HepG2 (cell line): ENCODE measurements around the gene PSMD3. TPM values are rescaled to one million over a fixed set of nuclear protein-coding genes. Genes with fewer than 3 reads are reported as not detected.

Source experiments
- ATF7-NPFF ChIP-seq: sonication (generic); formaldehyde crosslinking; IDR thresholded peaks from 2 replicates; pipeline ENCODE4 v1.8.1; 2023; ENCODE audit warnings: mild to moderate bottlenecking, low read depth, missing genetic modification reagents, moderate library complexity
- CTCF ChIP-seq: sonication (generic); formaldehyde crosslinking; IDR thresholded peaks from 2 replicates; pipeline ENCODE4 v1.5.0; 2020; ENCODE audit warnings: mild to moderate bottlenecking, missing genetic modification reagents, moderate library complexity
- JUND ChIP-seq: sonication (generic); formaldehyde crosslinking; IDR thresholded peaks from 2 replicates; pipeline ENCODE4 v1.8.0; 2022; ENCODE audit warnings: mild to moderate bottlenecking, missing genetic modification reagents
- NFKBIZ ChIP-seq: IDR thresholded peaks from 2 replicates; pipeline ENCODE4 v1.6.1; 2018; ENCODE audit warnings: missing genetic modification reagents, missing compliant biosample characterization
- POGZ ChIP-seq: sonication (generic); formaldehyde crosslinking; IDR thresholded peaks from 2 replicates; pipeline ENCODE4 v1.4.0; 2020; ENCODE audit warnings: mild to moderate bottlenecking, missing genetic modification reagents
- POLR2G ChIP-seq: fragments of 200-400 bp; formaldehyde crosslinking; IDR thresholded peaks from 2 replicates; pipeline ENCODE4 v1.6.1; 2018; ENCODE audit warnings: mild to moderate bottlenecking, low read depth, low read length, moderate library complexity
- PRDM10 ChIP-seq: sonication (generic); formaldehyde crosslinking; IDR thresholded peaks from 2 replicates; pipeline ENCODE4 v1.4.0; 2020; ENCODE audit warnings: low read depth, missing genetic modification reagents
- PRDM4 ChIP-seq: sonication (generic); formaldehyde crosslinking; IDR thresholded peaks from 2 replicates; pipeline ENCODE4 v1.9.0; 2021; ENCODE audit warnings: missing genetic modification reagents, borderline replicate concordance
- RARG ChIP-seq: sonication (generic); formaldehyde crosslinking; IDR thresholded peaks from 2 replicates; pipeline ENCODE4 v1.4.0; 2020; ENCODE audit warnings: low read depth, mild to moderate bottlenecking, missing genetic modification reagents
- RBM22 ChIP-seq: fragments of 200-400 bp; formaldehyde crosslinking; optimal IDR thresholded peaks from 2 replicates; pipeline ENCODE3; 2017; ENCODE audit warnings: mild to moderate bottlenecking, low read length, moderate library complexity
- TBX3 ChIP-seq: fragments of 450-650 bp; IDR thresholded peaks from 2 replicates; pipeline ENCODE4 v1.6.1; 2017; ENCODE audit warnings: antibody characterized with exemption, mild to moderate bottlenecking, inconsistent platforms, borderline replicate concordance
- TFE3 ChIP-seq: IDR thresholded peaks from 2 replicates; pipeline ENCODE4 v1.6.1; 2016
- THRA ChIP-seq: sonication (generic); formaldehyde crosslinking; IDR thresholded peaks from 2 replicates; pipeline ENCODE4 v1.4.0; 2020; ENCODE audit warnings: missing genetic modification reagents, borderline replicate concordance
- YEATS2 ChIP-seq: sonication (generic); formaldehyde crosslinking; IDR thresholded peaks from 2 replicates; pipeline ENCODE4 v1.4.0; 2020; ENCODE audit warnings: missing genetic modification reagents, borderline replicate concordance
- ZBTB3 ChIP-seq: sonication (generic); formaldehyde crosslinking; IDR thresholded peaks from 2 replicates; pipeline ENCODE4 v1.4.0; 2020; ENCODE audit warnings: low read depth, mild to moderate bottlenecking, moderate library complexity, missing genetic modification reagents, borderline replicate concordance
- ZNF432 ChIP-seq: sonication (generic); formaldehyde crosslinking; IDR thresholded peaks from 2 replicates; pipeline ENCODE4 v1.5.0; 2020; ENCODE audit warnings: missing genetic modification reagents, mild to moderate bottlenecking, borderline replicate concordance
- ZNF644 ChIP-seq: IDR thresholded peaks from 2 replicates; pipeline ENCODE4 v1.6.1; 2016; ENCODE audit warnings: low read depth
- ZSCAN20 ChIP-seq: sonication (generic); formaldehyde crosslinking; IDR thresholded peaks from 2 replicates; pipeline ENCODE4 v1.4.0; 2020; ENCODE audit warnings: missing genetic modification reagents, mild to moderate bottlenecking, borderline replicate concordance
- polyA plus RNA-seq, 8 experiments: library from polyadenylated mRNA; depleted of rRNA in 3 of 8; stranded (reverse) in 7 of 8; unstranded in 1 of 8; fragments of >200 nt; fragmentation: Illumina TruSeq in 4 of 8; extraction: Trizol in 4 of 8; gene quantifications; 2 replicates each; pipeline versions ENCODE4 v1.2.1 to v1.2.3, GENCODE V29; 2011 to 2016; ENCODE audit warnings: low read depth in 4 of 8, missing spikeins in 1 of 8, mixed read lengths in 1 of 8; ENCODE audit not compliant: insufficient read depth in 1 of 8
- total RNA-seq, 5 experiments: library from RNA; depleted of rRNA; stranded (reverse); fragments of >200 nt; fragmentation: Illumina TruSeq; extraction: Trizol; gene quantifications; 2 replicates each; pipeline ENCODE4 v1.2.3, GENCODE V29; 2016; ENCODE audit warnings: low read depth in 1 of 5

PSMD3 gene
- total and polyA plus RNA-seq, 2 of the 13 experiments (the other 11 are each of a cell fraction or from before 2014, with no cell fraction given) = 97.4 to 146 TPM

GRCh38 chr17:40038882-40039513 is 58.4 kb downstream of the PSMD3 start (continued):
- TF ChIP-seq PRDM4 (CRISPR knock-in tag) = no peak
- TF ChIP-seq JUND = no peak
- peak; percentile 81 for TF ChIP-seq CTCF (CRISPR knock-in tag)
- no peak for TF ChIP-seq ZBTB3 (CRISPR knock-in tag)
- no peak for TF ChIP-seq POLR2G
- TF ChIP-seq ZNF432 (CRISPR knock-in tag) = no peak
- TF ChIP-seq TFE3 = 0 out of 2 replicates have a peak, but pooled peaks have one; percentile 33
- TF ChIP-seq TBX3 = no peak
- no peak for TF ChIP-seq ZSCAN20
- TF ChIP-seq THRA = peak; percentile 71; the same call in 1 of the 2 replicates
- no peak for TF ChIP-seq RBM22
- no peak for TF ChIP-seq RARG (CRISPR knock-in tag)
- TF ChIP-seq ZNF644 (CRISPR knock-in tag) = no peak
- peak; percentile 61; the same call in 1 of the 2 replicates for TF ChIP-seq YEATS2
- no peak for TF ChIP-seq NFKBIZ
- no peak for TF ChIP-seq PRDM10 (CRISPR knock-in tag)
- no peak for TF ChIP-seq ATF7-NPFF (CRISPR knock-in tag)
- TF ChIP-seq POGZ (CRISPR knock-in tag) = no peak
